Measurements from ENCODE around the gene FOXD3.

GRCh38 chr1:63326473-63327380, 4.4 kb downstream of the FOXD3 start:
- TF ChIP-seq CTCF (IDR thresholded peaks at IDR 0.05) = no peak
- no peak for TF ChIP-seq EP300 (IDR thresholded peaks at IDR 0.05)
